ENCODE results near the gene ARHGAP30.

The ARHGAP30 gene

GRCh38 chr1:161054805-161055204 lies 14.9 kb downstream of the ARHGAP30 start:
- TF ChIP-seq CTCF (conservative IDR thresholded peaks at IDR 0.05; ENCODE audit: low read depth, low read length) = peak; percentile 13
- no peak overlapping the region for H3K4me3 ChIP-seq (ENCODE audit: low read length)
- no peak for DNase-seq (ENCODE audit: low read depth)

GRCh38 chr1:161054232-161054631 lies 15.5 kb downstream of the ARHGAP30 start:
- H3K4me3 ChIP-seq (ENCODE audit: low read length) = no peak overlapping the region
- TF ChIP-seq CTCF (conservative IDR thresholded peaks at IDR 0.05; ENCODE audit: low read depth, low read length) = no peak
- DNase-seq (ENCODE audit: low read depth) = no peak

- TF ChIP-seq CTCF (conservative IDR thresholded peaks at IDR 0.05; ENCODE audit: low read depth, low read length) = no peak
- no peak overlapping the region for H3K4me3 ChIP-seq (ENCODE audit: low read length)
- no peak for DNase-seq (ENCODE audit: low read depth)
These were observed 16.8 kb downstream of the ARHGAP30 start for GRCh38 chr1:161052899-161053298.

- no peak for TF ChIP-seq CTCF (conservative IDR thresholded peaks at IDR 0.05; ENCODE audit: low read depth, low read length)
These were observed 18.5 kb downstream of the ARHGAP30 start for GRCh38 chr1:161051219-161051618.

GRCh38 chr1:161048949-161049722 lies 20.6 kb downstream of the ARHGAP30 start:
- no peak overlapping the region for H3K4me3 ChIP-seq (ENCODE audit: low read length)
- DNase-seq (ENCODE audit: low read depth) = no peak
- TF ChIP-seq CTCF (conservative IDR thresholded peaks at IDR 0.05; ENCODE audit: low read depth, low read length) = no peak

More at GRCh38 chr1:161051219-161051618, 18.5 kb downstream of the ARHGAP30 start:
- H3K4me3 ChIP-seq (ENCODE audit: low read length) = no peak overlapping the region
- no peak for DNase-seq (ENCODE audit: low read depth)

GRCh38 chr1:161047436-161048420 lies 22.0 kb downstream of the ARHGAP30 start:
- H3K4me3 ChIP-seq (ENCODE audit: low read length) = no peak overlapping the region
- no peak for TF ChIP-seq CTCF (conservative IDR thresholded peaks at IDR 0.05; ENCODE audit: low read depth, low read length)
- DNase-seq (ENCODE audit: low read depth) = no peak

All from retinal pigment epithelial cell (primary cell).